Sciatic nerve (tissue), 2 donors: ENCODE measurements around the gene MICA. TPM values are rescaled to one million over a fixed set of nuclear protein-coding genes. Genes with fewer than 3 reads are reported as not detected.
"Not testable (repeated sequence)": the region's sequence is repeated elsewhere in the genome, so short reads cannot be mapped to it uniquely, and the experiment has no call there.

ENCODE experiments used
- ATAC-seq: fragments of 200-7000 bp; cut with Tn5 transposase; one replicate; pipeline ENCODE4 v1.9.1; 2020; ENCODE audit warnings: mild to moderate bottlenecking, moderate library complexity
- DNase-seq: peaks from one replicate; pipeline ENCODE4 v3.0.0-alpha.2; 2020; ENCODE audit warnings: low spot score
- intact Hi-C: fragments of 100-400 bp; cut with DNase I; formaldehyde crosslinking; loops from one replicate; pipeline ENCODE4 v1.14.2; 2022
- total RNA-seq: library from RNA; stranded (reverse); fragmentation: NEBNext Ultra II Directional; extraction: Animal tissue kit (Norgen Biotek cat#: 25700); gene quantifications from one replicate; pipeline ENCODE4 v1.2.1, GENCODE V29; 2021
- donor health status: DM: no; HTN: no; CAD: no.
- donor health status: DM: no; HTN: no; CAD: no.

MICA gene
- total RNA-seq, 1 donor from 2014 or later: 26.5 TPM

GRCh38 chr6:31438222-31438621 is 34.8 kb downstream of the MICA start:
- intact Hi-C loops: no loop called here
- no peak for DNase-seq
- no peak for ATAC-seq

GRCh38 chr6:31438677-31439076 is 35.3 kb downstream of the MICA start:
- intact Hi-C loops: no loop called here
- ATAC-seq (no peak), DNase-seq (no peak)

GRCh38 chr6:31441365-31442267 is 38.2 kb downstream of the MICA start:
- DNase-seq: peak; percentile 93

GRCh38 chr6:31446481-31446880 is 43.1 kb downstream of the MICA start:
- intact Hi-C loops: no loop called here
- ATAC-seq (no peak), DNase-seq (no peak)

More at GRCh38 chr6:31441365-31442267, 38.2 kb downstream of the MICA start:
- intact Hi-C loops: loop anchor here (5.0 kb wide), 1 partner anchor 44 kb away; no protein-coding TSS in a partner anchor
- ATAC-seq: peak; percentile 98

GRCh38 chr6:31446999-31447789 is 43.8 kb downstream of the MICA start:
- intact Hi-C loops, ATAC-seq, DNase-seq: not testable (repeated sequence)

GRCh38 chr6:31450751-31451150 is 47.4 kb downstream of the MICA start:
- ATAC-seq (no peak), DNase-seq (no peak)
- intact Hi-C loops: no loop called here

GRCh38 chr6:31452859-31453258 is 49.5 kb downstream of the MICA start:
- intact Hi-C loops: no loop called here

GRCh38 chr6:31453259-31453658 is 49.9 kb downstream of the MICA start:
- ATAC-seq (no peak), DNase-seq (no peak)
- intact Hi-C loops: no loop called here

More at GRCh38 chr6:31452859-31453258, 49.5 kb downstream of the MICA start:
- no peak for DNase-seq
- ATAC-seq: no peak

GRCh38 chr6:31459864-31460263 is 56.5 kb downstream of the MICA start:
- DNase-seq, intact Hi-C loops, ATAC-seq: not testable (repeated sequence)

GRCh38 chr6:31460361-31461025 is 57.1 kb downstream of the MICA start:
- ATAC-seq (no peak), DNase-seq (no peak)
- intact Hi-C loops: no loop called here

- intact Hi-C loops: no loop called here
- ATAC-seq: peak; percentile 29
- no peak for DNase-seq
Observed at GRCh38 chr6:31462026-31462963, 58.9 kb downstream of the MICA start.

- DNase-seq: peak; percentile 83
- intact Hi-C loops: no loop called here
- peak; percentile 93 for ATAC-seq
Observed at GRCh38 chr6:31462964-31463870, 59.8 kb downstream of the MICA start.

- DNase-seq: no peak
- ATAC-seq: no peak
- intact Hi-C loops: no loop called here
Observed at GRCh38 chr6:31464252-31465184, 61.1 kb downstream of the MICA start.
